CD4-positive, alpha-beta T cell (primary cell): Measurements from ENCODE around the gene APOM. TPM values are rescaled to one million over a fixed set of nuclear protein-coding genes. Genes with fewer than 3 reads are reported as not detected.

Experiments used
- ATAC-seq: fragments of 200-7000 bp; cut with Tn5 transposase; one replicate; pipeline ENCODE4 v1.10.0; 2022; ENCODE audit warnings: mild to moderate bottlenecking; ENCODE audit not compliant: poor library complexity
- CTCF ChIA-PET: fragments of 350-600 bp; sonication (Branson Sonifier 250); formaldehyde crosslinking; loops from one replicate; lab custom pipeline; 2021; ENCODE audit warnings: antibody characterized with exemption, inconsistent platforms; lab: Charles Lee
- POLR2A ChIA-PET: fragments of 350-600 bp; sonication (Branson Sonifier 250); formaldehyde crosslinking; loops from one replicate; lab custom pipeline; 2021; ENCODE audit warnings: antibody characterized with exemption, inconsistent platforms; lab: Charles Lee
- DNase-seq, 14 experiments: peaks; one replicate each; pipeline ENCODE4 v3.0.0-alpha.2; 2013 to 2020; ENCODE audit warnings: mixed read lengths in 2 of 14
- H3K27ac ChIP-seq, 2 donors: one replicate each; pipeline versions ENCODE4 v1.5.1 to v1.7.0; 2013; ENCODE audit warnings: low read length in 2 of 2, low read depth in 1 of 2, mild to moderate bottlenecking in 1 of 2
- H3K27me3 ChIP-seq, 2 experiments: 1 replicate in 1 of 2; 2 replicates in 1 of 2; pipeline versions ENCODE4 v1.6.1 to v1.7.0; 2013; ENCODE audit warnings: low read length in 2 of 2, control low read depth in 1 of 2, mild to moderate bottlenecking in 1 of 2, moderate library complexity in 1 of 2; ENCODE audit not compliant: insufficient read depth in 2 of 2, control insufficient read depth in 1 of 2
- H3K36me3 ChIP-seq: one replicate; pipeline ENCODE4 v1.6.1; 2013; ENCODE audit warnings: low read length, control low read depth; ENCODE audit not compliant: insufficient read depth
- H3K4me1 ChIP-seq: one replicate; pipeline ENCODE4 v1.6.1; 2013; ENCODE audit warnings: low read length, control low read depth; ENCODE audit not compliant: insufficient read depth
- H3K4me3 ChIP-seq: one replicate; pipeline ENCODE4 v1.5.1; 2013; ENCODE audit warnings: mild to moderate bottlenecking, low read length, moderate library complexity
- H3K9me3 ChIP-seq, 2 experiments: 1 replicate in 1 of 2; 2 replicates in 1 of 2; pipeline versions ENCODE4 v1.6.1 to v1.7.0; 2013; ENCODE audit warnings: low read length in 2 of 2, mild to moderate bottlenecking in 2 of 2, control low read depth in 1 of 2, moderate library complexity in 1 of 2; ENCODE audit not compliant: control insufficient read depth in 1 of 2, insufficient read depth in 1 of 2
- H3K27ac Mint-ChIP-seq: one replicate; pipeline ENCODE4 v1.8.0; 2020; ENCODE audit warnings: mixed read lengths
- H3K27me3 Mint-ChIP-seq: one replicate; pipeline ENCODE4 v1.8.0; 2021; ENCODE audit warnings: mixed read lengths
- H3K36me3 Mint-ChIP-seq: one replicate; pipeline ENCODE4 v1.8.0; 2021; ENCODE audit warnings: low read depth, mixed read lengths
- H3K4me1 Mint-ChIP-seq: one replicate; pipeline ENCODE4 v1.8.0; 2021; ENCODE audit warnings: low read depth, mixed read lengths
- H3K4me3 Mint-ChIP-seq: one replicate; pipeline ENCODE4 v1.8.0; 2020; ENCODE audit warnings: mild to moderate bottlenecking, mixed read lengths
- H3K9me3 Mint-ChIP-seq: one replicate; pipeline ENCODE4 v1.8.0; 2020; ENCODE audit warnings: mixed read lengths
- intact Hi-C, 2 experiments: fragments of 100-400 bp; cut with DNase I in 1 of 2; cut with micrococcal nuclease in 1 of 2; formaldehyde crosslinking; loops; one replicate each; pipeline versions ENCODE4 v1.15.1 to v1.9.0; 2023 to 2025; cut with DNase I, micrococcal nuclease
- total RNA-seq, 174 experiments: library from RNA in 2 of 174; stranded (reverse) in 2 of 174; gene quantifications; one replicate each; pipeline ENCODE4 v1.2.3 and lab custom pipeline; 2021 to 2026
- TF ChIP-seq, protein P1 (sequence below): fragments of 200-600 bp; IDR thresholded peaks from one replicate; pipeline ENCODE4 v1.8.0; 2022; ENCODE audit warnings: antibody characterized with exemption, mild to moderate bottlenecking

APOM gene
- total RNA-seq, 2 experiments from 2014 or later, result 4.2 to 4.6 TPM

DNA sequence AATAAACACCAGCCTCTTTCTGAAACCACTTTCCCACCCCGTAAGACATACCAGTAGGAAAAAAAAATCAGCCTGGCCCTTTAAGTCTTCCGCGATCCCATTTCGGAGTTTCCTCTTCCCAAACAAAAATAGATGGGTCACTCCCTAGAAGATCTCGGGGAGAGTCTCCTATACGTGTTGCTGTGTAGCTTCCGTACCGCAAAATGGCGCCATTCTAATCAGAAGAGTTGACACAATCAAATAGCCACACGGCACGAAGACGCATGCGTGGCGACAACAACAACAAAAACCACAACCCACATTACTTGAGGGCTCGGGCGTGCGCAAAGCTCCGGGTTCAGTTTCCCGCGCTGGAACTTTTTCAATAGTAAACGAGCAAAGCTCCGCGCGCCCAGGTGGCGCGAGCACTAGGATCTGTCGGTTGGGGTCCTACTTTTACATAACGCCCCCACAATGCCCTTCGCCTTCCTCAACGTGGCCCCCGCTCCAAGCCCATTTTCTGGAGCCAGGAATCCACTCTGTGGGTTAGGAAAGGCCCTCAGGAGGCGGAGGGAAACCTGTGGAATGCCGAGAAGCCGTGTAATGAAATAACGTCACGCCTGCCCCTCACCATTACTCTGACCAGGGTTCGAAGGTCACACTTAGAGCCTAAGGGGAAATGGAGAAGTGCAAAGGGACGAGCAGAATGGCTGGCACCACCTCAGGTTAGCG, 9.3 kb downstream of the APOM start, which contains the start of gene GPANK1:
TSS of gene GPANK1 (minus strand) at position 208 of the 711 bp plus-strand sequence. CDS start 519 bp downstream, outside the sequence.
- Mint-ChIP-seq H3K4me3 (peak within 1 kb of the TSS; percentile 95), H3K9me3 (no peaks in the 10 kb centered on the region), H3K27ac (peak within 1 kb of the TSS; percentile 97), H3K36me3 (peaks cover 84% of the 10 kb centered on the region), H3K27me3 (no peaks in the 10 kb centered on the region), H3K4me1 (peaks cover 56% of the 10 kb centered on the region)
- ATAC-seq, result peak; percentile 43
- Histone ChIP-seq H3K36me3 (peaks cover 55% of the 10 kb centered on the region), H3K4me3 (peak within 1 kb of the TSS; percentile 79), H3K27me3 (no peaks in the 10 kb centered on the region), H3K9me3 (no peaks in the 10 kb centered on the region), H3K4me1 (peaks cover 63% of the 10 kb centered on the region), H3K27ac (peak within 1 kb of the TSS; percentile 93 to 96)
- DNase-seq, result peak; percentile 82 to 98 (median 89)
- CTCF ChIA-PET, result interaction anchor here (0.8 to 1.3 kb wide), 4 partner anchors 11 to 114 kb away, joined by 3 to 5 read pairs (median 3); partner anchors contain the start of gene BAG6
- POLR2A ChIA-PET, result interaction anchor here (0.6 to 7.9 kb wide), 23 partner anchors 12 to 1584 kb away, joined by 3 to 250 read pairs (median 5); partner anchors contain the start of genes ABHD16A, AIF1, APOM and BAG6
- TF ChIP-seq, protein P1, sequence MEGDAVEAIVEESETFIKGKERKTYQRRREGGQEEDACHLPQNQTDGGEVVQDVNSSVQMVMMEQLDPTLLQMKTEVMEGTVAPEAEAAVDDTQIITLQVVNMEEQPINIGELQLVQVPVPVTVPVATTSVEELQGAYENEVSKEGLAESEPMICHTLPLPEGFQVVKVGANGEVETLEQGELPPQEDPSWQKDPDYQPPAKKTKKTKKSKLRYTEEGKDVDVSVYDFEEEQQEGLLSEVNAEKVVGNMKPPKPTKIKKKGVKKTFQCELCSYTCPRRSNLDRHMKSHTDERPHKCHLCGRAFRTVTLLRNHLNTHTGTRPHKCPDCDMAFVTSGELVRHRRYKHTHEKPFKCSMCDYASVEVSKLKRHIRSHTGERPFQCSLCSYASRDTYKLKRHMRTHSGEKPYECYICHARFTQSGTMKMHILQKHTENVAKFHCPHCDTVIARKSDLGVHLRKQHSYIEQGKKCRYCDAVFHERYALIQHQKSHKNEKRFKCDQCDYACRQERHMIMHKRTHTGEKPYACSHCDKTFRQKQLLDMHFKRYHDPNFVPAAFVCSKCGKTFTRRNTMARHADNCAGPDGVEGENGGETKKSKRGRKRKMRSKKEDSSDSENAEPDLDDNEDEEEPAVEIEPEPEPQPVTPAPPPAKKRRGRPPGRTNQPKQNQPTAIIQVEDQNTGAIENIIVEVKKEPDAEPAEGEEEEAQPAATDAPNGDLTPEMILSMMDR, result no peak
- intact Hi-C loops, result loop anchor here (1.0 to 10.0 kb wide), 8 partner anchors 13 to 1540 kb away; partner anchors contain the start of genes BAG6 (in 2 of the 2), PRRC2A (in 2 of the 2), ABCF1 (in 1 of the 2) and ABHD16A (in 1 of the 2)

DNA sequence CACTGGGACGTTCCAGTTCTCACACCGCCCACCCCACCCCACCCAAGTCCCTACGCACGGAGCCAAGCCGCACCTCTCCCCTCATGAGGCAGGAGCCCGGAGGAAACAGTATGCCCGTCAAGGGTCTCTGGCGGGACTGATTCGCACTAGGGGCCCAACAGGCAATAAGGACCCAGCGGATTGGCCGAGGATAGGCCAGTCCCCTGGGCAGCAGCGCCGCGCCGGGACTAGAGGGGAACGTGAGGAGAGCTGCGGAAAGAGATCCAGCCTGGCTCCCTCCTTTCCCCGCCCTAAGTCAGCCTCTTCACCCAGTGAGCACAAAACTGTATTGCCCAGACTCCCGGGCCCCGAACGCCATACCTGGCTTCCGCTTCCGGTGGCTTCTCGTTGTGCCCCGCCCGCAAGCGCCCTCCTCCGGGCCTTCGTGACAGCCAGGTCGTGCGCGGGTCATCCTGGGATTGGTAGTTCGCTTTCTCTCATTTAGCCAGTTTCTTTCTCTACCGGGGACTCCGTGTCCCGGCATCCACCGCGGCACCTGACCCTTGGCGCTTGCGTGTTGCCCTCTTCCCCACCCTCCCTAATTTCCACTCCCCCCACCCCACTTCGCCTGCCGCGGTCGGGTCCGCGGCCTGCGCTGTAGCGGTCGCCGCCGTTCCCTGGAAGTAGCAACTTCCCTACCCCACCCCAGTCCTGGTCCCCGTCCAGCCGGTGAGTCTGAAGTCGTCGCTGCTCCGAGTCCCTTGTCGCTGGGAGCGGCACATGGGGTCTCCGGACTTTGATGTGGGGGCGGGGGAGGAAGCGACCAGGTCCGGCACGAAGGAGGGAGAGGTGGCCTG, 10.0 kb downstream of the APOM start, which contains the start of gene CSNK2B:
TSS of gene CSNK2B (plus strand) at position 580 of the 836 bp plus-strand sequence. CDS start 752 bp downstream, outside the sequence.
- ChIA-PET CTCF (interaction anchor here (1.3 to 1.6 kb wide), 2 partner anchors 13 to 67 kb away, joined by 3 to 4 read pairs; partner anchors contain the start of gene BAG6), POLR2A (interaction anchor here (1.0 to 7.9 kb wide), 19 partner anchors 12 to 1306 kb away, joined by 3 to 250 read pairs (median 5); partner anchors contain the start of genes ABHD16A, AIF1, APOM and BAG6)
- ATAC-seq (peak; percentile 85), DNase-seq (peak; percentile 94 to 99 (median 97))
- Histone ChIP-seq H3K27ac (peak within 1 kb of the TSS; percentile 93 to 96), H3K27me3 (no peaks in the 10 kb centered on the region), H3K36me3 (peaks cover 63% of the 10 kb centered on the region), H3K4me3 (peak within 1 kb of the TSS; percentile 79), H3K4me1 (peaks cover 61% of the 10 kb centered on the region), H3K9me3 (no peaks in the 10 kb centered on the region)
- H3K4me1 Mint-ChIP-seq, result peaks cover 51% of the 10 kb centered on the region
- H3K27me3 Mint-ChIP-seq, result no peaks in the 10 kb centered on the region
- TF ChIP-seq, protein P1, result no peak
- H3K36me3 Mint-ChIP-seq, result peaks cover 84% of the 10 kb centered on the region
- H3K4me3 Mint-ChIP-seq, result peak within 1 kb of the TSS; percentile 95
- intact Hi-C loops, result loop anchor here (1.0 to 10.0 kb wide), 8 partner anchors 13 to 1539 kb away; partner anchors contain the start of genes ABHD16A (in 2 of the 2), BAG6 (in 2 of the 2), PRRC2A (in 2 of the 2) and FKBPL (in 1 of the 2)
- H3K27ac Mint-ChIP-seq, result peak within 1 kb of the TSS; percentile 97
- H3K9me3 Mint-ChIP-seq, result no peaks in the 10 kb centered on the region
